ENCODE data around the gene EEF1G. TPM values are rescaled to one million over a fixed set of nuclear protein-coding genes. Genes with fewer than 3 reads are reported as not detected.

Gene EEF1G
- total and polyA plus RNA-seq, 2 of the 13 experiments (the other 11 are each of a cell fraction or from before 2014, with no cell fraction given) = 1,787 to 2,144 TPM

GRCh38 chr11:62601372-62602140 is 27.9 kb upstream of the EEF1G start, which contains the start of gene MTA2 (continued):
- TF ChIP-seq TIGD3 (CRISPR knock-in tag; IDR thresholded peaks at IDR 0.05; ENCODE audit: borderline replicate concordance) = 0 out of 2 replicates have a peak, but pooled peaks have one; percentile 56
- TF ChIP-seq FOXA1 (IDR thresholded peaks at IDR 0.05) = no peak
- TF ChIP-seq FOXA1 (CRISPR knock-in tag; IDR thresholded peaks at IDR 0.05) = no peak
- TF ChIP-seq ZNF362 (CRISPR knock-in tag; IDR thresholded peaks at IDR 0.05; ENCODE audit: borderline replicate concordance) = no peak
- peak; percentile 71; the same call in 1 of the 2 replicates for TF ChIP-seq ZFYVE20 (CRISPR knock-in tag; IDR thresholded peaks at IDR 0.05; ENCODE audit: borderline replicate concordance, low read depth)
- TF ChIP-seq MBNL3 (CRISPR knock-in tag; conservative IDR thresholded peaks at IDR 0.05) = no peak
- TF ChIP-seq ATF6 (CRISPR knock-in tag; conservative IDR thresholded peaks at IDR 0.05) = no peak
- TF ChIP-seq ZNF281 (CRISPR knock-in tag; IDR thresholded peaks at IDR 0.05; ENCODE audit: borderline replicate concordance) = no peak
- no peak for TF ChIP-seq ZBTB1 (CRISPR knock-in tag; IDR thresholded peaks at IDR 0.05; ENCODE audit: borderline replicate concordance)
- TF ChIP-seq SALL1 (CRISPR knock-in tag; IDR thresholded peaks at IDR 0.05) = peak; percentile 51; the same call in 1 of the 2 replicates
- no peak for TF ChIP-seq FOXK2 (IDR thresholded peaks at IDR 0.05)
- TF ChIP-seq IRF1 (CRISPR knock-in tag; IDR thresholded peaks at IDR 0.05; ENCODE audit: low read depth) = no peak
- TF ChIP-seq TFE3 (CRISPR knock-in tag; IDR thresholded peaks at IDR 0.05) = no peak; the same call in 1 of the 2 replicates
- no peak for TF ChIP-seq CENPX (CRISPR knock-in tag; IDR thresholded peaks at IDR 0.05)
- TF ChIP-seq U2AF1 (optimal IDR thresholded peaks at IDR 0.05; ENCODE audit: low read depth, low read length) = no peak
- peak; percentile 72; the same call in 1 of the 2 replicates for TF ChIP-seq ZBTB25 (CRISPR knock-in tag; IDR thresholded peaks at IDR 0.05)
- TF ChIP-seq KLF13 (CRISPR knock-in tag; IDR thresholded peaks at IDR 0.05) = no peak
- 0 out of 3 replicates have a peak, but pooled peaks have one; percentile 45 for TF ChIP-seq MXI1 (IDR thresholded peaks at IDR 0.05; ENCODE audit: borderline replicate concordance, low read depth, low read length)

All from HepG2 (cell line).